ENCODE data around the gene ADK.
"Not testable (repeated sequence)": the region's sequence is repeated elsewhere in the genome, so short reads cannot be mapped to it uniquely, and the experiment has no call there.

The ADK gene

GRCh38 chr10:74244097-74244685 lies 93.2 kb downstream of the ADK start:
- DNase-seq, result peak; percentile 32

- DNase-seq, result no peak
Measured at GRCh38 chr10:74244807-74245206, 93.8 kb downstream of the ADK start.

- no peak for DNase-seq
Measured at GRCh38 chr10:74246495-74246894, 95.5 kb downstream of the ADK start.

GRCh38 chr10:74249865-74250264 lies 98.8 kb downstream of the ADK start:
- no peak for DNase-seq

DNA sequence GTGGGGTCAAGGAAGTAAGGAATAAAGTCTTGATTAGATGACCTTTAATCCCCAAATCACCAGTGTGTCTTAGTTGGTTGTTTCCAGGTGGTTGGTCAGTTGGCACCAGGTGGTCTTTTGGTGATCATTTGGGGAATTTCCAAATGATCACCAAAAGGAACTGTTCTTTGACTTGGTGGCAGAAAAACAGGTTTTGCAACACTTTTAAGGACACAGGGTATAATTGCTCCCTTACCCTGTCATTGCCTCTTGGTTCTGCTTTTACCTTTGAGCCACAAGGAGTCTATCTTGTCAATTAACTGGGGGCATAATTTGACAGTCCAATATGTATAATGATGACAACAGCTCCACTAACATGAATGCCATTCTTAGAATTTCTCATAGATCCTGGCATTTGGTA lies 104.2 kb downstream of the ADK start:
- DNase-seq, result no peak

DNA sequence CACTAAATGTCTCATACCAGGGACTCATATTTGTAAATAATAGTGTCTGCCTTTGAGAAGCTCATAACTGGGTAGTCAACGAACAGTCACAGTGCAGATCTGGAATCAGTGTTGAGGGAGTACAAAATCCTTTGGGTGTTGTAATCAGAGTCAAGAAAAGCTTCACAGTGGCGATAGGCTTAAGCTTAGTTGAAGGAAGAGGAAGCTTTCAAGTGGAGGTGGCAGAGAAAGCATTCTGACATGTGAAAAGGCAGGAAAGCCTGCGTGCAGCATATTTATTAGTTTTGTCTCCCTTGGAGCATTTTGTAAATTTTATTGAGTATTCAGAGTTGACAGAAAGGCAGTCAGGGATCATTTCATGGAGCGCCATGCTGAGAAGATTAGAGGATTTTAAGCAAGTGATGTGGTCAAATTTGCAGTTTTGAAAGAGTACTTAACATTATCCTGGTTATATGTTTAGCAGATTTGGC lies 104.9 kb downstream of the ADK start:
- DNase-seq, result no peak

DNA sequence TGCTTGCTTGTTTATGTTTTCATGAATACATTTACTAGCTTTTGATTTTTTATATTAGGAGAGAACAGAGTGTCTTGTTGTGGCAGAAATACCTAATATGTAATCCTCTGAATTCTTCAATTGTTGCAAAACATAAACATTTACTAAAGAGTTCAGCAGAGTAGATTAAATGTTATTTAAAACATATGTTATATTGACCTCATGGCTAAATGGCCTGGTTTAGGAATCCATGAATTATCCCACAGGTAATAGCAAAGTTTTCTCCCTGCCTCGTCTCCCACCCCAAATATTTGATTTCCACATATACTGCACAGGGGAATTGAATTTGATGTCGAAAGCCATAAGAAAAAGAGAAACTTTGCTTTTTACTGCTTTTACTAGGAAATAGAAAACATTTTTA lies 111.8 kb downstream of the ADK start:
- DNase-seq, result no peak

GRCh38 chr10:74263996-74264395 lies 113.0 kb downstream of the ADK start:
- no peak for DNase-seq

DNA sequence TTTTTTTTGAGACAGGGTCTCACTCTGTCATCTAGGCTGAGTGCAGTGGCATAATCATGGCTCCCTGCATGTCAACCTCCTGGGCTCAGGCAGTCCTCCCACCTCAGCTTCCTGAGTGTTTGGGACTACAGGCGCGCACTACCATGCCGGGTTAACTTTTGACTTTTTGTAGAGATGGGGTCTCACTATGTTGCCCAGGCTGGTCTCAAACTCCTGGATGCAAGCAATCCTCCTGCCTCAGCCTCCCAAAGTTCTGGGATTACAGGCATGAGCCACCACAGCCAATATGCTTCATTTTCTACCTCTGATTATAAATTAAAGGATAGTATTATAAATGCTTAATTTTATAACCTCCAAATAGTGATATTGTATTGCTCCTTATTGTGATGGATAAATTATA lies 121.3 kb downstream of the ADK start:
- no peak for DNase-seq

- DNase-seq, result no peak
Measured at GRCh38 chr10:74275755-74276290, 124.8 kb downstream of the ADK start.

GRCh38 chr10:74276416-74276815 lies 125.4 kb downstream of the ADK start:
- DNase-seq, result no peak

- no peak for DNase-seq
Measured at GRCh38 chr10:74282151-74282847, 131.3 kb downstream of the ADK start.

DNA sequence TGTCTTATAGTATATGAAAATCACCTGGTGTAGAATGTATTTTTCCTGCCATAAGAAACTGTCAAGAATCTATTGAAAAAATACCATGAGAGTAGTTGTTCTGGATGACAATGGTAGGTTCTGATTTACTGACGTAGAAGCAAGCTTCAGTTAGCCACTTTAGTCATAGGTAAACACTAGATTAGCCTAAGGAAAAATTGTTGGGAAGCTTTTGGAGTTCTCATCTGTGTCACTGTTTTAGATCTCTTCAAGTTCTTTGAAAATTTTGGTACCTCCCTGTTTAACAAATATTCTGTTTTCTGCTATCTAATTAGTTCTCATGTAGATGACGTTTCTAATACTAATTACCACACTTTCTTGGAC lies 131.8 kb downstream of the ADK start:
- no peak for DNase-seq

- no peak for DNase-seq
Measured at GRCh38 chr10:74289188-74289587, 138.2 kb downstream of the ADK start.

- no peak for DNase-seq
Measured at GRCh38 chr10:74289951-74290350, 138.9 kb downstream of the ADK start.

DNA sequence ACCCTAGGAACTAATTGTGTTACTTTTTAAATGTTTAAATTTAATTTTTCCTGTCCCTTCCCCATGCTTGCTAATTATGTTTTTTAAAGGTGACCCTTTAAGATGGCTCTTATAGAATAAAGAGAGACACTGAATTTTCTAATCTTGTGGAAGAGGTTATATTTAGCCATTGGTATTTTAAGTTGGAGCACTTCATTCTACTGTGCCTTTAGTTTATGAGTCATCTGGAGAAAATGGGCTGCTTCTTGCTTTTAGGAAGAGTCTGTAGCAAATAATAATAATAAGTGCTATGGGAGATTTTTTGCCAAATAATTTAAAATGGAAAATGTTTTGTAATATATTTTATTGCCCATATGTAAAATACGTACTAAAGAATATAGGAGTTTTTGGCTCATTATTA lies 139.7 kb downstream of the ADK start:
- no peak for DNase-seq

- no peak for DNase-seq
Measured at GRCh38 chr10:74292871-74293427, 141.9 kb downstream of the ADK start.

DNA sequence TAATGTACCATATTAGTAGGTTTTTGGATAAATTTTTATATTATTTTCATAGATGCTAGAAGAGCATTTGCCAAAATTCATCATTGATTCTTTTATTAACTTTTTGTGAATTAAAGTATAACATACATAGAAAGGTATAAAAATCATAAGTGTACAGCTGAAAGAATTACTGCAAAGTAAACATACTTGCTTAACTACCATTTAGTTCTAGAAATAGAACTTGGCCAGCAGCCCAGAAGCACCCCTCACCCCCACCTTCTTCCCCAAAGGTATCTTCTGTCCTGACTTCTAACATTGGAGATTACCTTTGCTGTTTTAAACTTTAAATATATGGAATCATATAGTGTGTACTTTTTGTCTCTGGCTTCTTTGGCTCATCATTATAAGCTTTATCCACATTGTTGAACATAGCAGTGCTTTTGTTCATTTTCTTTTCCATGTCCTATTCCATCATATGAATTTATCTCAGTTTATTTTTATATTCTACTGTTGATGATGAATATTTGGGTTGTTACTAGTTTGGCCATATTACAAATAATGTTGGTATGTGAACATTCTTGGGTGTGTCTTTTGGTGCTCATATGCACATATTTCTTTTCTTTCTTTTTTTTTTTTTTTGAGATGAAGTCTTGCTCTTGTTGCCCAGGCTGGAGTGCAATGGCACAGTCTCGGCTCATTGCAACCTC lies 142.8 kb downstream of the ADK start:
- DNase-seq, result no peak

DNA sequence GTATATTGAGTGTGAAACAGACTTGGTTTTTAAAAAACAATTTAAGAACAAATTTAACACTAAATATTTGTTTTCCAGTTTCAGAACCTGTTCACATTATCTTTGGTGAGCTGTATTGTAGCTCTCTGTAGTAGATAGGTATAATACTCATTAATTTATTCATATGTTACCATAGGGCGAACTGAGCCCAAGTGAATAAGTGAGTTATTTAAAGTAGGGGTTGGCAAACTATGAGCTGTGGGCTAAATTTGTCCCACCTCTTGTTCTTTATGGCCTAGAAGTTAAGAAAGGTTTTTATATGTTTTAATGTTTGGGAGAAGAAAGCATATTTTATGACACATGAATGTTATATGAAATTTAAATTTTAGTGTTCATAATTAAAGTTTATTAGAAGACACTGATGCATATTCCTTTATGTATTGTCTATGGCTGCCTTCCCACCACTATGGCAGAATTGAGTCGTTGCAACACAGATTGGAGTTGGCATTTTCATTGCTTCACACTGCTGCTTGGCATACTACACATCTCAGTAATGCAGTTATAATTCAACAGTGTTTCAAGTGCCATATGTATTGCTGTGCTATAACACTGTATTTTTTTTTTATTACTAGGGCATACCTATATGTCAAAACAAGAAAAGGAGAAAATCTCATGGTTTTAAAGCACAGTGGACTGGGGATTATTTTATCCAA lies 146.5 kb downstream of the ADK start:
- no peak for DNase-seq

- not testable (repeated sequence) for DNase-seq
Measured at GRCh38 chr10:74300074-74300621, 149.1 kb downstream of the ADK start.

GRCh38 chr10:74300666-74301065 lies 149.6 kb downstream of the ADK start:
- no peak for DNase-seq

- no peak for DNase-seq
Measured at GRCh38 chr10:74305730-74306129, 154.7 kb downstream of the ADK start.

All from NCI-H1694 treated with DMSO at 0.1 percent for 48 hours (cell line).